Stimulated activated naive CD8-positive, alpha-beta T cell treated with anti-CD3 and anti-CD28 coated beads, Interleukin-15, amount 100 ng/mL, for 72 hours (primary cell): ENCODE data around the gene WDFY4.

Source experiments
- ATAC-seq: fragments of 150-1000 bp; cut with Tn5 transposase; 2 replicates; pipeline ENCODE4 v1.10.0; 2021; ENCODE audit warnings: mild to moderate bottlenecking, moderate library complexity
- DNase-seq, 2 donors: peaks; one replicate each; pipeline ENCODE4 v3.0.0; 2021 to 2022
- H3K27ac Mint-ChIP-seq, 2 donors: one replicate each; pipeline ENCODE4 v1.8.0; 2022; ENCODE audit warnings: mild to moderate bottlenecking in 2 of 2, mixed read lengths in 2 of 2, moderate library complexity in 2 of 2
- H3K27me3 Mint-ChIP-seq: one replicate; pipeline ENCODE4 v1.8.0; 2022; ENCODE audit warnings: mixed read lengths
- H3K4me1 Mint-ChIP-seq: one replicate; pipeline ENCODE4 v1.8.0; 2022; ENCODE audit warnings: mild to moderate bottlenecking, mixed read lengths
- H3K4me3 Mint-ChIP-seq, 2 donors: one replicate each; pipeline ENCODE4 v1.8.0; 2022; ENCODE audit warnings: mild to moderate bottlenecking in 2 of 2, mixed read lengths in 2 of 2, moderate library complexity in 1 of 2
- H3K9me3 Mint-ChIP-seq, 2 donors: one replicate each; pipeline ENCODE4 v1.8.0; 2022; ENCODE audit warnings: mixed read lengths in 2 of 2

Gene WDFY4

DNA sequence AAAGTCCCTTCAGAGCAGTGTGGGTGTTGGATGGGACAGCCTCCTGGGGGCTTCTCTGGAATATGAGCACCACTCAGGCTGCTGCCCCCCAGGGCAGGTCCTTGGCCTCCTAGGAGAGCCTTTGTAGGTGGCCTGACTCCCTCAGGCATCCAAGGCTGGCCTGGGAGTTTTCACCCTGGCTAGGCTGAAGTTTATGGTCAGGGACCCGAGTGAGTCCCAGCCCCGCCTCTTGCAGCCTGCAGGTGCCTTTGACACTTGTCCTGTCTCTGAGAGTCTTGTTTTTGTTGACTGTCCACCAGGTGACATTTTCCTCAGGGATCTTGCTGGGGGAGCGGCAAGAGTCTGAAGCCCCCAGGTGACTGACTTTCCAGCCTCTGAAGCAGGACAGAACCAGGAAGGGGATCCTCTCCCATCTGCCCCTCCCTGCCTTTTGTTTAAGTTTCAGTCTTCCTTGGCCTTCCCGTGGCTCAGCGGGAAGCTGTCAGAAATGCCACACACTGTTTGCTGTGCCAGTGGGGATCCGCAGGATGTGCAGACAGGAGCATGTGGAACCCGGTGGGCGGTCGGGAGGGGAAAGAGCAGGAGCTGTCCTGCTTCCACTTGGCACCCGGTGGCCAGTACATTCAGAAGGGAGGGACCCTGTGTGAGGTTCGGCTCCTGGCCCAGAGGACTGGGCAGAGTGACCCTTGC is 195.5 kb downstream of the WDFY4 start:
- DNase-seq: no peak
- H3K9me3 Mint-ChIP-seq: no peaks in the 10 kb centered on the region
- H3K27ac Mint-ChIP-seq: no peak overlapping the region
- no peak for ATAC-seq
- H3K4me3 Mint-ChIP-seq: no peak overlapping the region
- no peaks in the 10 kb centered on the region for H3K27me3 Mint-ChIP-seq
- no peaks in the 10 kb centered on the region for H3K4me1 Mint-ChIP-seq

DNA sequence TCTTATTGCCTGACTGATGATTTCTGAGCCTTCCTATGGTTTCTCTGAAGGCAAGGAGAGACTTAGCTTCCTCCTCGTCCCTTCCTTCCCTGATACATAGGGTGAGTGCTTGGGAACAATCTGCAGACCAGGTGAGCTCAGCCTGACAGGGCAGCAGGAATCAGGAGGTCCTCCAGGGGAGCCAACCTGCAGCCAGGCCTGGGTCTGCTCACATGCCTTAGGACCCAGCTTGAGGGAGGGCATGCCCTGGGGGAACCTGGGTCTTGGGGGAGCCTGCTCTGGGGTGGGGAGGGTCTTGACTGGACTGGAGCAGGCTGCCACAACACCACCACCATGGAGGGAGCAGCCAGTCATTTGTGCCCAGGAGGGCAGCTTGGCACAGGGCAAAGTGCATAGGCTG is 197.3 kb downstream of the WDFY4 start:
- DNase-seq (no peak), ATAC-seq (peak; percentile 8)
- no peak overlapping the region for H3K4me3 Mint-ChIP-seq
- H3K27ac Mint-ChIP-seq: no peak overlapping the region
- H3K4me1 Mint-ChIP-seq: no peaks in the 10 kb centered on the region
- no peaks in the 10 kb centered on the region for H3K9me3 Mint-ChIP-seq
- no peaks in the 10 kb centered on the region for H3K27me3 Mint-ChIP-seq

DNA sequence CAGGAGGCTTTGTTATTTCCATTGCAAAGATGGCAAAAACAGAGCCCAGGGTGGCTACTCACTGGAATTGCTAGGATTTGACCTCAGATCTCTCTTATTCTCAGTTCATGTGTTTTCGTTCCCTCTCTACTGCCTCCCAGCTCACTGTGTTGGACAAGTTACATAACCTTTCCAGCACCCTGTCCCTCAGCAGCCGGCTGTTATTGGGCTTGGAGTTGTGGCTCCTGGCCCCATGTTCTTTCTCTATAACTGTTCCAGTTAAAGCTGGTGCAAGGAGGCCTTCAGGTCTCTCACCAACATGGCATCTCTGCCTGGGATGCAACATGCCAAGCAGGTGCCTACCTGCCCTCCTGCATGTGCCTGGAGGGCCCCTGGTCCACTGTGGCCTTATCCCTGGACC is 198.2 kb downstream of the WDFY4 start:
- ATAC-seq (no peak), DNase-seq (no peak)
- Mint-ChIP-seq H3K4me1 (no peaks in the 10 kb centered on the region), H3K27ac (no peak overlapping the region), H3K9me3 (no peaks in the 10 kb centered on the region), H3K27me3 (no peaks in the 10 kb centered on the region), H3K4me3 (no peak overlapping the region)

DNA sequence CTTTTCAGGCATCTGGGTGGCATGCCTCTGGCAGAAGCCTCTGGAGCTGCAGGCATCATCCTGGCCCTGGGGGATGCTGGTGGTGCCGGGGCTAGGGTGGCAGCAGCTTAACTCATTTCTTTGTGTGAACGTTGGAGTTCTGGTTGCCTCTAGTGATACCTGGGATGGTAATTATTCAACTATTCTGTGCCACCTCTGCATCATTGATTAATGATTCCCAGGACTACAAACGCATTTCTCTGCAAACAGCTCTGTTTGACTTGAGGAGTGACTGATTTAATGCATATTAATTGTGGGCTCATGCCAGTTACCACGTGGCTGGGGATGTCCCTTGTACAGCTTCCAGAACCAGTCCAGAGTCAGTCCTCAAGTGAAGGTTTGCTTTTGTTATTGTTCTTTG is 199.0 kb downstream of the WDFY4 start:
- ATAC-seq (no peak), DNase-seq (no peak)
- no peak overlapping the region for H3K4me3 Mint-ChIP-seq
- H3K27me3 Mint-ChIP-seq: no peaks in the 10 kb centered on the region
- H3K4me1 Mint-ChIP-seq: no peaks in the 10 kb centered on the region
- no peaks in the 10 kb centered on the region for H3K9me3 Mint-ChIP-seq
- no peak overlapping the region for H3K27ac Mint-ChIP-seq

DNA sequence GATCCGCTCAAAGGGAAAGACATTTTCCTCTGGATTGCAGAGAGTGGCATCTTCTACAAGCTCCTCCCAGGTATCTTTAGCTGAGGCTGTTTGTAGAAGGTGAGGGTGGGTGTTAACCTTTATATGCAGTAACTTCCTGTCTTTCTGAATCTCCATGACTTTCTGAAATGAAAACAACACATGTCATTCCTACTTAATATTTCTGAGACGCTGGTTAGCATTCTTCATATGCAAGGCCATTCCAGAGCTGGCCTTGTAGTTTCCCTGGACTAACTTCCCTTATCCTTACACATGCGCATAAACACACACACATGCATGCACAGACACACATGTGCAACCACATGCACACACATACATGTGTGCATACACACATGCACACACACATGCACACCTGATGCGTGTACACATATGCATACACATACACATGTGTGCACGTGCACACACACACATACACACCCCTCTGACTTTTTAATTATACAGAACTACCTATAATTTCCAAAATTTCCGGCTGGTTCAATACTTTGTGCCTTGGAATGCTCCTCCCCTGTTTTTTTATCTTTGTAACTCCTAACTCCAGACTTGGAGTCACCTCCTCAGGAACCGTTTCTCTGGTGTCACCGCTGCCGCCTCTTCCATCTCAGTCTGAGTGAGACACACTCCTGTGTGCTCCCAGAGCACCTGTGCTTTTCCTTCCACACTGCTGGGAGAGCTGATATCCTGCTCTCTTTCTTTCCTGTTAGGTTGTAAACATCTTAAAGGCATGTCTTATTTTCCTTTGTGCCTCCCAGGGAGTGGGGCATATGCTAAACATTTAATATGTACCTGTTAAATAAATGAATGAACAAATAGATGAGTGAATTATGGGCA is 199.7 kb downstream of the WDFY4 start:
- no peak for DNase-seq
- Mint-ChIP-seq H3K27me3 (no peaks in the 10 kb centered on the region), H3K4me1 (no peaks in the 10 kb centered on the region), H3K27ac (no peak overlapping the region), H3K4me3 (no peak overlapping the region), H3K9me3 (no peaks in the 10 kb centered on the region)
- ATAC-seq: no peak

DNA sequence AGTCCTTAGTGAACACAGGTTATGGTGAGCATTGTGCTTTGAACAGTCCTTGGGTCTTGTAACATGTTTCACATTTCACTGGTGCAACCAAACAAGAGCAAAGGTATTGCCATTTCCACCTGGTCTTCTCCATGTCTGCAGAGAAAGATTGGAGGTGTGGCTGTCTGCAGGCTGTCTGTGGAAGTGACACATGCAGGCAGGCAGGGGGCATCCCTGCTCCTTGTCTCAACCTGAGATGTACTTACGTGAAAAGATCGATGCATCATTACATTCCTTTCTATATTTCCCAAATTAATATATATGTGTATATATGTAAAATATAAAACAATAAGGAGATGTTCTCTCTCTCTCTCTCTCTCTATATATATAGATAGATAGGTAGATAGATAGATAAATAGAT is 200.7 kb downstream of the WDFY4 start:
- Mint-ChIP-seq H3K4me1 (no peaks in the 10 kb centered on the region), H3K4me3 (no peak overlapping the region), H3K27me3 (no peaks in the 10 kb centered on the region), H3K27ac (no peak overlapping the region), H3K9me3 (no peaks in the 10 kb centered on the region)
- ATAC-seq: no peak
- DNase-seq: no peak

DNA sequence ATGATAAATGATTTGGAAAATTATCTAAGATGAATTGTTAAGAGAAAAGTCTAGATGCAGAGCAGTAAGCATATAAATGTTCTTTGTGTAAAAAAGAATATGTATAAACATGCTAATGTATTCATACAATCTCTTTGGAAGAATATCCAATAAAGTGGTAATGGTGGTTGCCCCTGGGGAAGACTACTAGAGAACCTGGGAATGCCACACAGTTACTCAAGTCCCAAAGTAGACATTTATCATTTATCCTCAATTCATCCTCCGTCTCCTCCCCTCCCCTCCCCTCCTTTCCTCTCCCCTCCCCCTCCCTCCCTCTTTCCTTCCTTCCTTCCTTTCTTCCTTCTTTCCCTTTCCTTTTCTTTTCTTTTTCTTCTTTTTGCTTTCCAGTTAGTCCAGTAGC is 203.3 kb downstream of the WDFY4 start:
- ATAC-seq: no peak
- no peak overlapping the region for H3K27ac Mint-ChIP-seq

DNA sequence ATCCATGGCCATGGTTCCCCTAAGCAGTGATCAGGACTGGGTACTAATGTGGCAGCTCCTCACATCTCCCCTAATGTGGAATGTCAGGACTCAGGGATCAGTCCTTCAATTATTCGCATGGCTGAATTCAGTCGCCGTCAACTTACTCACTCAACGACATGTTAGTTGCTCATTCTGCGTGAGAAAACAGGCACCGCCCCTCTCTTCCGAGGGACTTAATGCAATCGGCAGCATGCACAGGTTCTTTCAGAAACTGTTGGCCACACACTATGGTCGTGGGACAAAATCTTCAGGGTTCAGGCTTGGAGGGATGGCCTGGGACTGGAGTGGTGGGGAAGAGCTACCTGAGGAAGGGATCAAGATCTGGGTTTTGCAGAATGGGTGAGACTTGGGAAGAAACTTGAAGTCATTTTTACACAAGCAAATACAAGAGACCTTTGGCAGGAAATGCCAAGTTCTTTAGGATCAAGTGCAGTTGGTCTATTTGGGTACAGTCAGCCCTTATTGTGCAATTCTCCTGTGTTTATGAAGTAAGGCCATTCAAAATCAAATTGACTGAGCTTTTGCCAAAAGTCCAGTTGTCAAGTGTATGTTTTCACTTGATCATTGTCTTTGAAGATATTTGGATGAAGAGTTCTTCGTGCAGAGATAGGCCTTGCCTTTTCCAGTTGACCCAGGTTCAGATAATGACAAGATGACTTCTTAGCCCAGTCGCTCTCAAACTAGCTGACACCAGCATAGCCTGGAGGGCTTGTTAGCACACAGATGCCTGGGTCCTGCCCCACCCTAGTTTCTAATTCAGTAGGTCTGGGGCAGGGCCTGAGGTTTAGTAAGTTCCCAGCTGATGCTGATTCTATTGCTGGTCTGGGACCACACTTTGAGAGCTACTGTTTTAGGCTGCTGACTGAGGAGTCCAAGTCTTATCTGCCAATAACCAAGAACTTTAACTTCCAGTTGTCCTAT is 206.5 kb downstream of the WDFY4 start:
- H3K27ac Mint-ChIP-seq: no peak overlapping the region
- DNase-seq (no peak), ATAC-seq (no peak)
- no peaks in the 10 kb centered on the region for H3K4me1 Mint-ChIP-seq
- no peak overlapping the region for H3K4me3 Mint-ChIP-seq
- no peaks in the 10 kb centered on the region for H3K27me3 Mint-ChIP-seq
- no peaks in the 10 kb centered on the region for H3K9me3 Mint-ChIP-seq

More for the DNA sequence above, 203.3 kb downstream of the WDFY4 start:
- DNase-seq: no peak
- Mint-ChIP-seq H3K4me1 (no peaks in the 10 kb centered on the region), H3K4me3 (no peak overlapping the region), H3K9me3 (no peaks in the 10 kb centered on the region), H3K27me3 (no peaks in the 10 kb centered on the region)

DNA sequence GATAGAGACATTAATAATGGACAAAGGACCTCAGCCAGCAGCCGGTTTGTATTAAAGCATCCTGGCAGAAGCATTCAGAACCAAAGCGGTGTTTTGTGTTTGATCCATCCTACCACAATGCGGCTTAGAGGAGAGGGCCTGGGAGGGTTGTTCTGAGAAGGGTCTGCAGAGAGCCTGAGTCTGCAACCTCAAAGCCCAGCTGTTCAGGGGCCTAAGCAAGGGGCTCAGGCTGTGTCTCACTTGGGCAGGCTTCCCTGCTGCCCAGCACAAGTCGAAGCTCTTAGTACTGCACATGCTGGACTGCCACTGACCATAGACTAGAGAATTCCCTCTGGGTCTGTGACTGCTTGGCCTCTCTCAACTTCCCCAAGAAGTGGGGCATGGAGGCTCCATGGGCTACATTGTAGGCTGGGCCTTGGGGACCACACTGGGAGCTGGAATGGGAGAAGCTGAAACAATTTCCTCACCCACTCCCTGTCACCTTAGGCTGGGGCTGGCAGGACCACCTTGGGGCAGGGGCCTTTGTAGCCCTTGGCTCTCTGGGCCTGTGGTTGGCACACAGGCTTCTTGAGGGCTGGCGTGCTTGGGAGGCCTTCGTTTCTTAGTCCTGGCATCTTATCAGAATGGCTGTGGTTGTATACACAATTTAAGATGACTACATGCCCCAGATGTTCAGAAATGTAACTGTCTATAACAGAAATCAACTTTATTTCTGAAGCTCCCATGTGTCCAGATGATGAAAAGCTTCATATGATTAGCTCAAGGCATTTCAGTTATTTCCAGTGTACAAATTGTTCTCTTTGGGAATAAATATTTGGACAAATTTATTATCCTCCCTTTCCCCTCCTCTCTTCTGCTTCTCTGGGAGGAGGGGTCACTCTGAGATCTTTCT is 210.5 kb downstream of the WDFY4 start:
- no peaks in the 10 kb centered on the region for H3K4me1 Mint-ChIP-seq
- H3K4me3 Mint-ChIP-seq: no peak overlapping the region
- DNase-seq (no peak), ATAC-seq (no peak)
- H3K9me3 Mint-ChIP-seq: no peaks in the 10 kb centered on the region
- H3K27ac Mint-ChIP-seq: no peak overlapping the region
- no peaks in the 10 kb centered on the region for H3K27me3 Mint-ChIP-seq

DNA sequence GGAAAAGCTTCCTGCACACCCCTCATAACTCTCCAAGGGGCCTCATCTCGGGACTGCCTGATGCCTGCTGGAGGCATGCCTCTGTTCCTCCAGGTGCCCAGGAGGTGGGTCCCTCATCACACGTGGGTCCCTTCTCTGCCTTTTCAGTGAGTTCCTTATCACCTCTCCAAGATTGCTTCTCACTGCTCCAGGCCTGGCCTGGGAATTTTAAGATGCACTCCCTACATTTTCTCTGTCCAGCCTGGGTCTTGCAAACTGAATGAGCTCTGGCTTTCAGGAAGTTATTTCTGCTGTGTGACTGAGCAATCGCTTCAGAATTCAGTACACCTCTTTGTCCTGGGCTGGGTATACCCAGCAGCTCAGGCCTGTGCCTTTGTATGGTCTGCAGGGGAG is 211.1 kb downstream of the WDFY4 start:
- ATAC-seq: no peak
- Mint-ChIP-seq H3K4me1 (no peaks in the 10 kb centered on the region), H3K27ac (peak overlapping the region in 1 of 2 donors; percentile 24), H3K27me3 (no peaks in the 10 kb centered on the region), H3K9me3 (no peaks in the 10 kb centered on the region), H3K4me3 (no peak overlapping the region)
- DNase-seq: no peak

DNA sequence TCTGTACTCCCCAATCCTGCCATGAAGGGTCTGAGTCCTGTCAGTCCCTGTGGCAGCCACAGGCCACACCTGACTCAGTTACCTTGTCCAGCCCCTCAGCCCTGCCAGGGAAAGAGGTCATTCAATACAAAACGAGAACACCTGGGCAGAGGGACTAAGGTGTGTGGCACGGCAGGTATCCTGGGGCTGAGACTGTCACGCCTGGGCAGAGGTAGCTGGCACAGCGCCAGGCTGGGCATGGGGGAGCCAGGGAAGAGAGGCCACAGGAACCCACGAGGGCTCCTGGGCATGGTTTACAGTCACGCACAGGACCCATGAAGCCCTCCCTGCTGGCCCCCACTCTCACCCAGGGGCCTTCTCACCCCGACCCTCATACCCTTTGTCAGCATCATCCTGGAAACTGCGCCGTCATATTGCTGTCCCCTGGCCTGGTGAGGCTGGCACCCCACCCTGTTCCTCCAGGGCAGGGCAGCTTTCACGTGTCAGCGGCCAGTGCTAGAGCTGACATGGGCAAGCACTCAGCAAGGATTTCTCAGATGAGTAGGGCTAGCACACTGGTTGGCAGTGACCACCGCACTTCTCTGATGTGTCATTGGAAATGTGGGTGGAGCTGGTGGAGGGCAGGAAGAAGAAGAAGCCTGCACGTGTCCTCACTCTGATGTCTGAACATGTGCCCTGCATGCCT is 212.2 kb downstream of the WDFY4 start:
- H3K27ac Mint-ChIP-seq: peak overlapping the region in 1 of 2 donors; percentile 60
- ATAC-seq (no peak), DNase-seq (no peak)
- no peaks in the 10 kb centered on the region for H3K4me1 Mint-ChIP-seq
- no peaks in the 10 kb centered on the region for H3K27me3 Mint-ChIP-seq
- H3K4me3 Mint-ChIP-seq: no peak overlapping the region
- H3K9me3 Mint-ChIP-seq: no peaks in the 10 kb centered on the region

DNA sequence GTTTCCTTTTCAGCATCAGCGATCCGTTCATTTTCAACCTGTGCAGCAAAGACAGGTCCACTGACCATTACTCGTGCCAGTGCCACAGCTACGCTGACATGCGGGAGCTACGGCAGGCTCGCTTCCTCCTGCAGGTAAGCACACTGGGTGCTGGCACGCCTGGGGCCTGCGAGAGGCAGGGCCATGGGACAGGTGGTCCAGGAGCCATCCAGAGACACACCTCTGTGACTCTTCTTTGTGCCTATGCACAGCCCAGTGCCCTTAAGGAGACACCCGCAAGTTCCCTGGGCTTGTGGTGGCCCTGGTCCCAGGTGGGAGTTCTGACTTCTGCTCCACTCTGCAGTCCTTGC is 212.7 kb downstream of the WDFY4 start:
- H3K4me3 Mint-ChIP-seq: no peak overlapping the region
- no peaks in the 10 kb centered on the region for H3K27me3 Mint-ChIP-seq
- DNase-seq: no peak
- H3K27ac Mint-ChIP-seq: no peak overlapping the region
- no peaks in the 10 kb centered on the region for H3K4me1 Mint-ChIP-seq
- ATAC-seq: no peak
- no peaks in the 10 kb centered on the region for H3K9me3 Mint-ChIP-seq

DNA sequence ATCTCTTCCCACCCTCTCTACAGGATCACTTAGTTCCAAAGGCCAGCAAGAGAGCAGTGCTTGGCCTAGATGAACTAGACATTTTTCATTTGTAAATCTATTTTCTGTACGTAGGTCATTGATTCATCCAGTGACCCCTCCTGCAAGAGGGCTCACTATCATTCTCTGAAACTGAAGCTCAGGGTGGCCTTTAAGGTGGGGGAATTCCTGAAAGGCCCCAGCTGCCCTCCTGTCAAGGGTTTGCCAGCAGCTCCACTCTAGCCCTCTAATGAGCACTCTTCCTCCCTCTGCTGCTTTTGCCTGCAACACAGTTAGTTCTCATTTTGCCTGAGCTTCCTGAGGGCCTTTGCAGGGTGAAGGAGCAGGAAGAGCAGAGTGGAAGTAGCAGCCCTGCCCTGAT is 213.8 kb downstream of the WDFY4 start:
- H3K4me1 Mint-ChIP-seq: no peaks in the 10 kb centered on the region
- H3K27me3 Mint-ChIP-seq: no peaks in the 10 kb centered on the region
- H3K27ac Mint-ChIP-seq: no peak overlapping the region
- DNase-seq: no peak
- no peaks in the 10 kb centered on the region for H3K9me3 Mint-ChIP-seq
- no peak overlapping the region for H3K4me3 Mint-ChIP-seq
- ATAC-seq: no peak

DNA sequence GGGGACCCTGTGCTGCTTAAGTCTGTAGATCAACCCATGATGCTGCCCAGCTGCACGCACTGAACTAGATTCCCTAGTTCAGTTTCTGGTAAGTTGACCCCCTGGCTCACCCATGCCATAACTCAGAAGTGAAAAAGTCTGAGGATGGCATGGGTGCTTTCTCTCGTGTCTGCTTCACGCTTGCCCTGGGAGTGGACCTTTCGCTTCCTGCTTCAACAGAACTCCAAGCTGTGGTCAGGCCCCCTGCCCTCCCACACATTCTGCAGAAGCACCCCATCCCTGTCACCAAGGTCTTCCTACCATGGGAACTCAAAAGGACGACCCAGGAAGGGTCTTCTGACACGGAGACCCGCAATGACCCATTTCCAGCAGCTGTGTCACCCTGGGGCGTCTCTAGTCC is 215.1 kb downstream of the WDFY4 start:
- no peak for DNase-seq
- H3K27ac Mint-ChIP-seq: no peak overlapping the region
- no peaks in the 10 kb centered on the region for H3K27me3 Mint-ChIP-seq
- no peaks in the 10 kb centered on the region for H3K9me3 Mint-ChIP-seq
- no peak for ATAC-seq
- no peaks in the 10 kb centered on the region for H3K4me1 Mint-ChIP-seq
- H3K4me3 Mint-ChIP-seq: no peak overlapping the region
